ENCODE measurements around the gene NDUFAF8. TPM values are rescaled to one million over a fixed set of nuclear protein-coding genes. Genes with fewer than 3 reads are reported as not detected.
"Not testable (repeated sequence)": the region's sequence is repeated elsewhere in the genome, so short reads cannot be mapped to it uniquely, and the experiment has no call there.

Gene NDUFAF8
- total RNA-seq, 2 donors from 2014 or later = 33.4 to 68.0 TPM

DNA sequence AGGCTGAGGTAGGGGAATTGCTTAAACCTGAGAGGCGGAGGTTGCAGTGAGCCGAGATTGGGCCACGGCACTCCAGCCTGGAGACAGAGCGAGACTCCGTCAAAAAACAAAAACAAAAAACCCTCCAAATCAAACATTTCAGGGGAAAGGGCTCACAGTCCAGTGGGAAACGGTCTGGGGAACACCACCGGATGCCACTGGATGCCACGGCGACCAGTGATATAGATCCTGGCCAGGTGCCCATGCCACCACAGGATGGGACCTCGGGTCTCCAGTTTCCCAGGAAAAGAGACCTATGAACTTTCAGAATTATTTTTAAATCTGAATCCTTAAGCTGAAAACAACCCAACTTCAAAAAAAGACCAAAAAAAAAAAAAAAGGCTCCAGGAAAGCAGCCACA is 28.7 kb upstream of the NDUFAF8 start:
- no peak for ATAC-seq (replicated peaks)
- Mint-ChIP-seq H3K4me3 (no peak overlapping the region), H3K9me3 (no peaks in the 10 kb centered on the region), H3K27ac (no peak overlapping the region), H3K4me1 (no peaks in the 10 kb centered on the region), H3K36me3 (ENCODE audit: low read depth) (no peaks in the 10 kb centered on the region), H3K27me3 (no peaks in the 10 kb centered on the region)

DNA sequence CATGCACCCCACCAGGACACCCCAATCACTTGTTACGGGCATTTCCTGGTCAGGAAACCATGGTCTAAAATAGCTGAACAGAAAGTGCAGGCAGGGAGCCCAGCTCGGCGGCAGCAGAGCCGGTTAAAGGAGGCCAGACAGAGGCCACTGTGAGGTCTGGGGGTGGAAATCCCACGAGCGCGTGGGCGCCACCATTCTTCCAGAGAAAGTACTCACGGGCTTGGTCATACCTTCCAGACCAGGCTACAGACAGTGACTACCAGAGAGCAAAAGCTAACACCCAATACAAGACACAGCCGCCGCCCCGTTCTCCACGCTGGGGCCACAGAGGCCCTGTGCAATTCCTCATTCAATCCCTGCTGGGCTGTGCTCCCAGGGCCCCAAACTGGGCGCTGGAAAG is 28.2 kb upstream of the NDUFAF8 start:
- H3K4me1 Mint-ChIP-seq = no peaks in the 10 kb centered on the region
- no peak for ATAC-seq (replicated peaks)
- H3K27ac Mint-ChIP-seq = no peak overlapping the region
- no peaks in the 10 kb centered on the region for H3K27me3 Mint-ChIP-seq
- H3K9me3 Mint-ChIP-seq = no peaks in the 10 kb centered on the region
- H3K36me3 Mint-ChIP-seq (ENCODE audit: low read depth) = no peaks in the 10 kb centered on the region
- H3K4me3 Mint-ChIP-seq = no peak overlapping the region

DNA sequence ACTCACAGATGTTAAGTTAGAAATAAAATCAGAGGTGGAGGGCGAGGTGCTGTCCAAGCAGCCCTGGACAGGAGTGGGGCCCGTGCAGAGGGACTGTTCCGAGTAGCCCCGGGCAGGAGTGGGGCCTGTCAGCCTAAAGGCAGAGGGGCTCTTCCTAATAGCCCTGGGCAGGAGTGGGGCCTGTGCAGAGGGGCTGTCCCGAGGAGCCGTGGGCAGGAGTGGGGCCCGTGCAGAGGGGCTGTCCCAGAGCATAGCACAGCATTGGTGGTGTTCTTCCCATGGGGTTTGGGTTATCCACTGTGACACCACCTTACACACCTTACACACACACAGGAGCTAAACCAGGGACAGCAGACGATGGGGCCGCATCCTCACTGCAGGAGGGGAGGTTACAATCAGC is 26.8 kb upstream of the NDUFAF8 start:
- no peak for ATAC-seq (replicated peaks)
- Mint-ChIP-seq H3K4me3 (no peak overlapping the region), H3K9me3 (no peaks in the 10 kb centered on the region), H3K27ac (no peak overlapping the region), H3K4me1 (no peaks in the 10 kb centered on the region), H3K27me3 (no peaks in the 10 kb centered on the region), H3K36me3 (ENCODE audit: low read depth) (no peaks in the 10 kb centered on the region)

DNA sequence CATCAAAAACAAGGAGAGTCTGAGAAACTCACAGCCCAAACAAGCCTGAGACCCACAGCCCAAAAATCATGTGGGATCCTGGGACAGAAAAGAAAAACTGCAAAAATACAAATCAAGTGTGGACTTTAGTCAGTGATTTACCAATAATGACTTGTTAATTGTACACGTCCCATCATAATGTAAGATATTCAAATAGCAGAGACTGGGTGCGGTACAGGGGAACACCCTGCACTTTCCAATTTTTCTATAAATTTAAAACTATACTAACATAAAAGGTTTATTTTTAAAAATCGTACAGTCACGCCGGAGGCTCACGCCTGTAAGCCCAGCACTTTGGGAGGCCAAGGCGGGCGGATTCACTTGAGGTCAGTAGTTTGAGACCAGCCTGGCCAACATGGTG is 25.1 kb upstream of the NDUFAF8 start:
- no peak overlapping the region for H3K27ac Mint-ChIP-seq
- H3K4me1 Mint-ChIP-seq = no peaks in the 10 kb centered on the region

DNA sequence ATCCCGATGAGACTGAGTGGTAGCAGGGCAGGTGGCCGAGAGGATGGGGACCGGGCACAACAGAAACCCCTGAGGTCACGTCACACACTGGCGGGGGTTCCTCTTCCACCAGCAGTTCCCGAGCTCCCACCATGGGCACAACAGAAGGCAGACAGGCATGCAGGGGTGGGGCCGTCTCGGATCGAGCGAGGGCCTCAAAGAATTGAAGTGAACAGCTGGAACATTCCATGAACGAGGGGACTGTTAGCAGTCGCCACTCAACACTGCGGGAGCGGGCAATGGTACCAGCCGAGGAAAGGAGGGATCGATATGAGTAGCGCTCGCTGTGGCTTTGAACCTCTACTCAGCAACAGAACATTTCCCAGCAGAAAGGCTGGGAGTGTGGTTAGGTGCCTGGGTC is 21.6 kb upstream of the NDUFAF8 start:
- Mint-ChIP-seq H3K4me3 (no peak overlapping the region), H3K36me3 (ENCODE audit: low read depth) (no peaks in the 10 kb centered on the region), H3K27ac (no peak overlapping the region), H3K9me3 (no peaks in the 10 kb centered on the region), H3K4me1 (peaks cover 4% of the 10 kb centered on the region), H3K27me3 (no peaks in the 10 kb centered on the region)
- no peak for ATAC-seq (replicated peaks)

More for the DNA sequence above, 25.1 kb upstream of the NDUFAF8 start:
- no peak for ATAC-seq (replicated peaks)
- Mint-ChIP-seq H3K36me3 (ENCODE audit: low read depth) (no peaks in the 10 kb centered on the region), H3K27me3 (no peaks in the 10 kb centered on the region), H3K4me3 (no peak overlapping the region), H3K9me3 (no peaks in the 10 kb centered on the region)

DNA sequence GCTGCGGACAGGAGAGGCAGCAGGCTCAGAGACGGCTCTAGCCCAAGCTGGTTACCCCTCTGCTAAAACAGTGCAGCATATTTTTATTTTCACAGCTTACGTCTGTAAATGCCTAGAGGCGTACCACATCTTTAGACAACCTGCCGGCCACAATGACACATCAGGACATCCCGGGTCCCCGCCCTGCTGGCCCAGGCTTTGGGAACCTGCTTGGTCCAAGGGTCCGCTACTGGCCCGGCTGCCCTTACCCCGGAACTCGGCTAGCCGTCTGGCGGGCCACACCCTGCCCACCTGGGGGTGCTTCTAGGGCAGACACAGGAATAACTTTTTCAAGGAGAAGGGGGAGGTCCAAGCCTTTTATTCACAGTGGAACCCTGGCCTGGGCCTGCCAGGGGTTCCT is 20.7 kb upstream of the NDUFAF8 start:
- Mint-ChIP-seq H3K27me3 (no peaks in the 10 kb centered on the region), H3K9me3 (no peaks in the 10 kb centered on the region), H3K36me3 (ENCODE audit: low read depth) (no peaks in the 10 kb centered on the region), H3K4me3 (no peak overlapping the region), H3K4me1 (peaks cover 4% of the 10 kb centered on the region), H3K27ac (no peak overlapping the region)
- no peak for ATAC-seq (replicated peaks)

DNA sequence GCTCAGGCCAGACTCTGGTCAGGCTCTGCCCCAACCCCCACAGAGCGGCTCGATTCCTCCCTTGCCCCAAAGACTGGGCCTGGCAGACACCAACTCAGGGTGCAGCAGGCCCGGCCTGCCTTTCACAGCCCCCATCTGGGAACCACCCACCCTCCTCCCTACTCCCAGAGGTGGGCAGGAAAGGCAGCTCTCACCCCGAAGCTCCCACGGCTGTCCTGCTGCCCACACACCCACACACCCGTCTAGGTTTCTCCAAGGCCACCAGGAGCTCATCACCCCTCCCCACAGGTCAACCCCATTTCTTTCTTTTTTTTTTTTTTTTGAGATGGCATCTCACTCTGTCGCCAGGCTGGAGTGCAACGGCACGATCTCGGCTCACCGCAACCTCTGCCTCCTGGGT is 20.1 kb upstream of the NDUFAF8 start:
- H3K27me3 Mint-ChIP-seq = no peaks in the 10 kb centered on the region

DNA sequence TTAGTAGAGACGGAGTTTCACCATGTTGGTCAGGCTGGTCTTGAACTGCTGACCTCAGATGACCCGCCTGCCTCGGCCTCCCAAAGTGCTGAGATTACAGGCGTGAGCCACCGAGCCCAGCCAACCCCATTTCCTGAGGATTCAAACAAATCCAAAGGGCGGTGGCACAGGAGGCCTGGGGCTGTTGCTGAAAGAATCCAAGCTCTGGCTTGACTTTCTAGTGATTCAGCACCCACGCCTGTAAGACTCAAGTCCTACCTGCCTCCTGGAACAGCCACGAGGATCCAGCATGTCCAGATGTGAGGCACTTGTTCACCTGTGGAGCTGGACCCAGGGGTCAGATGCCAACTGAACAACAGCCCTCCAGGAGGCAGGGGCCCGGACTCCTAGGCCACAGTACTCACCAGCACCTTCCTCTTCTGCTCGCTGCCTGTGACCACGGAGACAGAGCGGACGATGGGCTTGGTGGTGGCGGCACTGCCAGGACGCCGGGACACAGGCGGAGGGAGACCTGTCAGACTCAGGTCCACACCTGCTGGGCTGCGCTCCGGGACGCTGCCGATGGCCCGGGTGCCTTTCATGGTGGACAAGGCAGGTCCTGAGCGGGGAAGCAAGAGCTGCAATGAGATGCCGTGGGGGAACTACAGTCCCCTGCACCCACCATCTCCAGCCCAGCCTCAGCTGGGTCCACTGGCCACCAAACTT is 19.5 kb upstream of the NDUFAF8 start:
- no peak overlapping the region for H3K27ac Mint-ChIP-seq
- peaks cover 8% of the 10 kb centered on the region for H3K4me1 Mint-ChIP-seq
- H3K4me3 Mint-ChIP-seq = no peak overlapping the region
- H3K9me3 Mint-ChIP-seq = no peaks in the 10 kb centered on the region
- no peak for ATAC-seq (replicated peaks)
- H3K27me3 Mint-ChIP-seq = no peaks in the 10 kb centered on the region
- H3K36me3 Mint-ChIP-seq (ENCODE audit: low read depth) = no peaks in the 10 kb centered on the region

More for the DNA sequence above, 20.1 kb upstream of the NDUFAF8 start:
- no peak for ATAC-seq (replicated peaks)
- Mint-ChIP-seq H3K36me3 (ENCODE audit: low read depth) (no peaks in the 10 kb centered on the region), H3K4me3 (no peak overlapping the region), H3K27ac (no peak overlapping the region), H3K9me3 (no peaks in the 10 kb centered on the region), H3K4me1 (peaks cover 8% of the 10 kb centered on the region)

DNA sequence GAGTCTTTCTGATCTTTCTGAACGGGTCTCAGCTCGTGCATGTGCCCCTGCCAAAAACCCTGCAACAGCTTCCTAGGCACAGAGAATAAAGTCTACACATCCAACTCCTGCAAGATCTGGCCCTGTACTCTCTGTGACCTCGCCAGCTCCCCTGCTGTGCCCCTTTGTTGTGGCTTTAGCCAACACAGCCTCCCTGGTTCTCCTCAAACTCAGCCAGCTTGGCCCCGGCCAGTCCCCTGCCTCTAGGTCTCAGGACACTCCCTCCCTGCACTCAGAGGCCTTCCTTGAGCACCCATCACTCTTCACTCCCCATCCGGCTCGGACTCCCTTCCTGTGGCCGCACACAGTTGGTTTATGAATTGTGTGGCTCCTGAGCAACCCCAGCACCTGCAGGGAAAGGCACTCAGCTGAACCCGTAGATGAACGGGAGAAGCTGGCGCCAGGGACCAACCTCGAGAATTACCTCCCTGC is 17.7 kb upstream of the NDUFAF8 start:
- H3K27ac Mint-ChIP-seq = no peak overlapping the region
- ATAC-seq (replicated peaks) = no peak
- H3K9me3 Mint-ChIP-seq = no peaks in the 10 kb centered on the region
- peaks cover 8% of the 10 kb centered on the region for H3K4me1 Mint-ChIP-seq
- H3K4me3 Mint-ChIP-seq = peak overlapping the region; percentile 31
- H3K27me3 Mint-ChIP-seq = no peaks in the 10 kb centered on the region
- no peaks in the 10 kb centered on the region for H3K36me3 Mint-ChIP-seq (ENCODE audit: low read depth)

DNA sequence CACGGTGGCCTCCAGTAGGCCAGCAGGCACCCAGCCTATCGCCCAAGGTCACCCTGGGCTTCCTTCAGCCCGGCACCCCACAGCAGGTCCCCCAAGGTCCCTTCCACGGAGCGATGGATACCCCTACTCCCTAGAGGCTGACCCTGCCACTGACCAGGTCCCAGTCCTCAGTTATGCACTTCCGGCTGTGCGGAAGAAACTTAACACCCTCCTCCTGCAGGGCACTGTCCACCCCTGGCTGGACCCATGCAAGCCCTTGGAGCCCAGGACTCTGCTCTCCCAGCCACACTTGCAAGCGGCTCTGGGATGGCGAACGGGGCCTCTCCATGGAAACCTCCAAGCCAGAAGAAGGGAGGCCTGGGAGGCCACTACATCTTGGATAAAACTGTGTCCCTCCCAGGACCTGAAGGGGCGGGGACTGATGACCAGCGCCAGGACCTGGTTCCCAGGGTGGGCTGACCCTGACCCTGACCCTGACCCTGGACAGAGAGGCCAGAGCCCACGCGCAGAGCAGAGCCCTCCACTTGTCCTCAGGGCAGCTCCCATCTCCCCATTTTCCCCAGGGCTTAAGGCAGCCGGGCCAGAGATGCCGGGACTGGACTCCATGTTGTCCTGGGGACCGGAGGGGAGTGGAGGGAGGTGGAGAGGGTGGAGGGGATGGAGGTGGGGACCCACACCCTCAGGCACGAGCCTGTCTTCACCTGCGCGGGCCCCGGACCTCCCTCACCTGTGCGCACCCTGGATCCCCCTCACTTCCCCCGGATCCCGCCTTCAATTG is 17.1 kb upstream of the NDUFAF8 start:
- H3K27me3 Mint-ChIP-seq = no peaks in the 10 kb centered on the region
- peaks cover 8% of the 10 kb centered on the region for H3K4me1 Mint-ChIP-seq
- ATAC-seq (replicated peaks) = no peak
- no peaks in the 10 kb centered on the region for H3K9me3 Mint-ChIP-seq
- H3K27ac Mint-ChIP-seq = no peak overlapping the region
- H3K36me3 Mint-ChIP-seq (ENCODE audit: low read depth) = no peaks in the 10 kb centered on the region
- peak overlapping the region; percentile 31 for H3K4me3 Mint-ChIP-seq

DNA sequence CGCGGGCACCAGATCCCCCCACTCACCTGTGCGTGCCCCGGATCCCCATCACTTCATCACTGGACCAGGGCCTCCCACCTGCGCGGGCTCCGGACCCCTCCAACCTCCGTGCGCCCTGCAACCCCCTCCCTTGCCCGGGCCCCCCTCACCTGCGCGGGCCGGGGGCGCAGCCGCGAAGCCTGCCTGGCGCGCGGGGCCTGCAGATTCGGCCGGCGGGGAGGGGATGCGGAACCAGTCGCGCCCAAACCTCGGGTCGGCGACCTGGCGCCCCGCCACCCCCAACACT is 16.6 kb upstream of the NDUFAF8 start:
- Mint-ChIP-seq H3K27ac (no peak overlapping the region), H3K27me3 (no peaks in the 10 kb centered on the region), H3K9me3 (no peaks in the 10 kb centered on the region), H3K4me3 (peak overlapping the region; percentile 85), H3K4me1 (peaks cover 8% of the 10 kb centered on the region), H3K36me3 (ENCODE audit: low read depth) (no peaks in the 10 kb centered on the region)
- no peak for ATAC-seq (replicated peaks)

DNA sequence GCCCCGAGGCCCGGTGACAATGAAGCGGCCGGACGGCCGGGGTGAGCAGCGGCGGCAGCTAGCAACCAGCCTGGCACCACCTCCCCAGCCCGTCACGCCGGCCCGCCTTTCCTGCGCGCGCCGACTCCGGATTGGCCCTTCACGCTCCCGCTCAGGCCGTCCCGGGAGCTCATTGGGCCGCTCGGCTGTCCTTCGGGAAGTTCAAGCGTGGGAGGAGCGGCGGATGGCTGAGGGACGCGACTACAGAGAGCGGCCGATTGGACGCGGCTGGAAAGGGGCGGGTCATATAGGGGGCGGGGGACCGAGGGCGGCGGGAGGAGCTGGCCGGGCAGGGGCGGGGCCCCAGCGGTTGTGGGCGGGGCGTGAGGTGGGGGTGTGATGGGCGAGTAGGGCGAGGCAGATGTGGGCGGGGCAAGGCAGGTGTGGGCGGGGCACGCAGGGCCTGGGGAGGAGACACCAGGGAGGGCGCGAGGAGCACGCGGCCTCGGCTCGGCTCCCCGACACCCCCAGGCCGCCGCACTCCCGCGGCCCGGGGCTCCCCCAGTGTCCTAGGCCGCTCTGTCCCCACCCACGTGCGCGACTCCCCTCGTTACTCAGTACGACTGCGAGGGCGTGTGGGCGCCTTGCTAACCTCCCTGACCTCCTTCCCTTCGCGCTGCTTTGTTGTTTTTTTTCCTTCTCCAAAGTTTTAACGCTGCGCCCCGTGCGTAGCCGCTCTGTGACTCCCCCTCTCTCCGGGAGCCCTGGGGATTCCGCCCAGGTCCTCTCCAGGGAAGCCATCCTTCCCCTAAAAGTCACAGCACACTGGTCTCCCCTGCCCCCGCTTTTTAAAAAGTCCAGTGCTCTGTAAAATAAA is 16.0 kb upstream of the NDUFAF8 start, which contains the start of gene CEP131:
Gene CEP131, minus strand, starts transcription at position 60 of the 856 bp plus-strand sequence. CDS start 2,909 bp downstream, outside the sequence.
- H3K4me1 Mint-ChIP-seq = peaks cover 8% of the 10 kb centered on the region
- peak within 1 kb of the TSS; percentile 79 for H3K27ac Mint-ChIP-seq
- H3K27me3 Mint-ChIP-seq = no peaks in the 10 kb centered on the region
- no peaks in the 10 kb centered on the region for H3K36me3 Mint-ChIP-seq (ENCODE audit: low read depth)
- ATAC-seq (replicated peaks) = peak; percentile 96
- no peaks in the 10 kb centered on the region for H3K9me3 Mint-ChIP-seq
- H3K4me3 Mint-ChIP-seq = peak within 1 kb of the TSS; percentile 85

DNA sequence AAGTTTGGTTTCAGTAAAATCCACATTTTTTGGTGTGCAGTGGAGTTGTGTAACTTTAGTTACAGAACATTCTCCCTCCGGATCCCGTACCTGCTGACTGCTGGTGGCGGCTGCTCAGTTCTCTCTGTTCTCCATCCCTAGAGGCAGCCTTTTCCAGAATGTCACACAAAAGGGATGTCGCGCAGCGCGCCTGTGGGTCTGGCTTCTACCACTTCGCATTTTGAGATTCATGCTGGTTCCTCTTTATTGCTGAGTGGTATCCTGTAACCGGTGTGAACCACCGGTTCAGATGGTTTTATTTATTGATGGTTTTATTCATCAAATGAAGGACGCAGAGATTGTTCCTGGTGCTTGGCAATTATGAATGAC is 15.4 kb upstream of the NDUFAF8 start:
- H3K27ac Mint-ChIP-seq = peak overlapping the region; percentile 79
- no peak for ATAC-seq (replicated peaks)
- H3K4me3 Mint-ChIP-seq = peak overlapping the region; percentile 85

DNA sequence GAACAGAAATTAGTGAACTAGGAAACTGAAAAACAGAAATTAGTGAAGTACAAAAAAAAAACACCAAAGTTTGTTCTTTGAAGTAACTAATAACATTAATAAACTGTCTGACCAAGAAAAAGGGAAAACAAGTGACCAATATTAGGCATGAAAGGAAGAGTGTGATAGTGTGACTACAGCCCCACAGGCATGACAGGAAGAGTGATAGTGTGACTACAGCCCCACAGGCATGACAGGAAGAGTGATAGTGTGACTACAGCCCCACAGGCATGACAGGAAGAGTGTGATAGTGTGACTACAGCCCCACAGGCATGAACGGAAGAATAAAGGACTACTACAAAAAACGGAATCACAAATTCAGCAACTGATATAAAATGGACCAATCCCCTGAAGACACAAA is 11.5 kb upstream of the NDUFAF8 start:
- H3K36me3 Mint-ChIP-seq (ENCODE audit: low read depth) = peaks cover 16% of the 10 kb centered on the region
- H3K4me3 Mint-ChIP-seq; H3K27me3 Mint-ChIP-seq; H3K4me1 Mint-ChIP-seq; H3K9me3 Mint-ChIP-seq; H3K27ac Mint-ChIP-seq; ATAC-seq (replicated peaks): not testable (repeated sequence)

More for the DNA sequence above, 15.4 kb upstream of the NDUFAF8 start:
- no peaks in the 10 kb centered on the region for H3K27me3 Mint-ChIP-seq
- H3K4me1 Mint-ChIP-seq = peaks cover 8% of the 10 kb centered on the region
- H3K36me3 Mint-ChIP-seq (ENCODE audit: low read depth) = no peaks in the 10 kb centered on the region
- H3K9me3 Mint-ChIP-seq = no peaks in the 10 kb centered on the region

Measured in activated T-helper 17 cell treated with anti-CD3 and anti-CD28 coated beads, Interleukin-2, amount 50 U/mL, for 72 hours (primary cell).